Measurements from ENCODE around the gene BRSK1. TPM values are rescaled to one million over a fixed set of nuclear protein-coding genes. Genes with fewer than 3 reads are reported as not detected.
A peak's percentile ranks its signal among the peaks of the same experiment; 100 is the strongest.

The BRSK1 gene
- total and polyA plus RNA-seq, 10 of the 15 experiments (the other 5 are each of a cell fraction or from before 2014, with no cell fraction given), result 0.03 to 0.76 (median 0.25) TPM; not detected in 4

DNA sequence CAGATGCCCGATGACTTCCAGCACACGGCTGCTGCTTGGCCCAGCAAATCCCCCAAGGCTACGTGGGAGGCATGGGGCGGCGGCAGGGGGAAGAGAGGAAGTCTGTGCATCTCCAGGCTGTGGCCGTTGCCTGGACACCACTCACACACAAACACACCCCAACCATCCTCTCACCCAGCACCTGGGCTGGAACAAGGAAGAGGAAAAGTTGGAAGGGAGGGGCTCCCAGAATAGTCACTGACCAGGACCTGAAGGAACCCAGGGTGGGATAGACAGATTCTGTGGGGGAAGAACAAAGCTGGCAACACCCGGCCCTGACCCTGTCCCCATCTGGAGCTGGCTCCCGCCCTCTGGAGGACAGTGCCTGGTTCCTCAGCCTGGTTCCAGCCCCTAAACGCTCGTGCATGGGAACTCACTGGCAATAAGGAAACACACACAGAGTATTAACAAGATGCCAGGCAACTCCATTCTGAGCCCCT is 36.1 kb upstream of the BRSK1 start:
- intact Hi-C loops (cut with micrococcal nuclease; ENCODE audit: unreplicated experiment) (no loop called here), in situ Hi-C loops (cut with MboI) (no loop called here)
- FAIRE-seq, result no peak
- Histone ChIP-seq H3K36me3 (ENCODE audit: control insufficient read depth in 2 of 2, insufficient read depth in 2 of 2, low read length in 1 of 2) (peaks cover 21 to 52% of the 10 kb centered on the region in 2 experiments), H3K4me1 (ENCODE audit: control insufficient read depth, insufficient read depth, low read length) (peaks cover 15% of the 10 kb centered on the region), H3K9me3 (replicated peaks; ENCODE audit: control insufficient read depth, insufficient read depth, low read length) (no peaks in the 10 kb centered on the region), H3K9ac (ENCODE audit: control insufficient read depth, insufficient read depth, low read length) (no peak overlapping the region), H3K4me3 (no peak overlapping the region), H4K20me1 (ENCODE audit: control insufficient read depth, insufficient read depth) (peaks cover 3% of the 10 kb centered on the region; the same call in 1 of the 2 replicates), H3K27me3 (replicated peaks in 1 of 2; ENCODE audit: control insufficient read depth in 2 of 2, insufficient read depth in 2 of 2, low read length in 1 of 2) (no peaks in the 10 kb centered on the region), H3K79me2 (ENCODE audit: control insufficient read depth, insufficient read depth, low read length) (peaks cover 49% of the 10 kb centered on the region), H3K4me2 (ENCODE audit: control insufficient read depth, insufficient read depth) (no peak overlapping the region), H2AFZ (ENCODE audit: control insufficient read depth, low read depth, low read length) (no peak overlapping the region), H3K27ac (ENCODE audit: control insufficient read depth, insufficient read depth) (no peak overlapping the region)
- ChIA-PET RAD21 (ENCODE audit: unreplicated experiment) (no interaction called here), POLR2A (no interaction called here), SMC1A (ENCODE audit: uncharacterized antibody, unreplicated experiment) (interaction anchor here (1.0 kb wide), 1 partner anchor 12 kb away, joined by 3 read pairs; no protein-coding TSS in a partner anchor), CTCF (interaction anchor here (1.0 kb wide), 1 partner anchor 44 kb away, joined by 3 read pairs; no protein-coding TSS in a partner anchor)
- WGBS (ENCODE audit: insufficient coverage, insufficient replicate concordance, low lambda C conversion rate, missing lambda C conversion rate), result 40% methylated on average over 10 of the region's 10 CpGs
- TF ChIP-seq BACH1 (IDR thresholded peaks at IDR 0.05; ENCODE audit: borderline replicate concordance), result no peak
- 0 out of 2 replicates have a peak, but pooled peaks have one; percentile 4 for TF ChIP-seq SPI1 (IDR thresholded peaks at IDR 0.05; ENCODE audit: borderline replicate concordance, insufficient read depth, low read depth, low read length)
- 0 out of 3 replicates have a peak, but pooled peaks of 1 of the 2 experiments have one; percentile 10 for TF ChIP-seq EGR1 (IDR thresholded peaks at IDR 0.05; ENCODE audit: borderline replicate concordance in 1 of 2, low read depth in 2 of 2, low read length in 2 of 2)
- no TSS peak for BruUV-seq (replicated peaks)
- no peak for ATAC-seq
- DNase-seq (ENCODE audit: low read depth, low spot score), result no peak

DNA sequence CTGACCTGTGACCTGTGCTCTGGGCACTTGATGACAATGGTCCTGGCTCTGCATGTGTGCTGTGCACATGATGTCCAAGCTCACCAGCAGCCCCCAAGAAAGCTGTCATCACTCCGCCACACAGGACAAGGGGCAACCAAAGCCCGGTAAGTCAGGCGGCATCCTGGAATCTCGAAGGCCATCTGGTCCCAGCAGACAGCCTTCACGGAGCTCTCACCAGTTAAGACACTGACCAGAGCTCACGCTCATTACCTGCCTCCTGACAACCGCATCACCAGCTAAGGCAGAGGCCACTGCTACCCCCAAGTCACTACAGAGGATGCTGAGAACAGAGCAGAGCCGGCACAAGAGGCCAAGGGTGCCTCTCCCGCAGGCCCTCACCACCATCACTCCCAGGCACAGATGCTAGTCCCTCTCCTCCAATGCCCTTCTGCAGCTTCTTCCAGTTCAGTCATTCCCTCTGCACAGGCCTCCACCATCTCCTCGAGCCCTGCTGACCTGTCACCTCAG is 35.6 kb upstream of the BRSK1 start:
- ChIA-PET RAD21 (ENCODE audit: unreplicated experiment) (no interaction called here), SMC1A (ENCODE audit: uncharacterized antibody, unreplicated experiment) (interaction anchor here (1.0 kb wide), 1 partner anchor 11 kb away, joined by 3 read pairs; no protein-coding TSS in a partner anchor), POLR2A (interaction anchor here (1.7 kb wide), 1 partner anchor 136 kb away, joined by 3 read pairs; the partner anchor contains the start of gene TMEM238), CTCF (interaction anchor here (1.0 kb wide), 1 partner anchor 43 kb away, joined by 3 read pairs; no protein-coding TSS in a partner anchor)
- no peaks in the 10 kb centered on the region for H3K27me3 ChIP-seq (replicated peaks in 1 of 2; ENCODE audit: control insufficient read depth in 2 of 2, insufficient read depth in 2 of 2, low read length in 1 of 2)
- WGBS (ENCODE audit: insufficient coverage, insufficient replicate concordance, low lambda C conversion rate, missing lambda C conversion rate), result 91% methylated on average over 10 of the region's 10 CpGs
- DNase-seq (ENCODE audit: low read depth, low spot score) (no peak), ATAC-seq (no peak), FAIRE-seq (no peak)
- H3K36me3 ChIP-seq (ENCODE audit: control insufficient read depth in 2 of 2, insufficient read depth in 2 of 2, low read length in 1 of 2), result peaks cover 19 to 52% of the 10 kb centered on the region in 2 experiments
- peaks cover 54% of the 10 kb centered on the region for H3K79me2 ChIP-seq (ENCODE audit: control insufficient read depth, insufficient read depth, low read length)
- peaks cover 3% of the 10 kb centered on the region; the same call in 1 of the 2 replicates for H4K20me1 ChIP-seq (ENCODE audit: control insufficient read depth, insufficient read depth)
- intact Hi-C loops (cut with micrococcal nuclease; ENCODE audit: unreplicated experiment) (no loop called here), in situ Hi-C loops (cut with MboI) (no loop called here)
- BruUV-seq (replicated peaks), result no TSS peak
- no peak overlapping the region for H2AFZ ChIP-seq (ENCODE audit: control insufficient read depth, low read depth, low read length)
- H3K4me1 ChIP-seq (ENCODE audit: control insufficient read depth, insufficient read depth, low read length), result peaks cover 20% of the 10 kb centered on the region
- H3K4me2 ChIP-seq (ENCODE audit: control insufficient read depth, insufficient read depth), result no peak overlapping the region
- H3K9ac ChIP-seq (ENCODE audit: control insufficient read depth, insufficient read depth, low read length), result no peak overlapping the region
- no peak overlapping the region for H3K4me3 ChIP-seq
- TF ChIP-seq ZZZ3 (IDR thresholded peaks at IDR 0.05; ENCODE audit: control insufficient read depth, insufficient read length, low read depth), result no peak
- 0 out of 2 replicates have a peak, but pooled peaks have one; percentile 23 for TF ChIP-seq POLR2AphosphoS5 (IDR thresholded peaks at IDR 0.05; ENCODE audit: low read length)
- H3K9me3 ChIP-seq (replicated peaks; ENCODE audit: control insufficient read depth, insufficient read depth, low read length), result no peaks in the 10 kb centered on the region
- no peak overlapping the region for H3K27ac ChIP-seq (ENCODE audit: control insufficient read depth, insufficient read depth)
